CD4-positive, alpha-beta T cell treated with Interleukin-4 for 1 hour (primary cell): Measurements from ENCODE around the gene RC3H2.
"Not testable (repeated sequence)": the region's sequence is repeated elsewhere in the genome, so short reads cannot be mapped to it uniquely, and the experiment has no call there.

Source experiments
- DNase-seq, 2 donors: peaks; one replicate each; pipeline ENCODE4 v3.0.0-alpha.2; 2020 to 2022

The RC3H2 gene

DNA sequence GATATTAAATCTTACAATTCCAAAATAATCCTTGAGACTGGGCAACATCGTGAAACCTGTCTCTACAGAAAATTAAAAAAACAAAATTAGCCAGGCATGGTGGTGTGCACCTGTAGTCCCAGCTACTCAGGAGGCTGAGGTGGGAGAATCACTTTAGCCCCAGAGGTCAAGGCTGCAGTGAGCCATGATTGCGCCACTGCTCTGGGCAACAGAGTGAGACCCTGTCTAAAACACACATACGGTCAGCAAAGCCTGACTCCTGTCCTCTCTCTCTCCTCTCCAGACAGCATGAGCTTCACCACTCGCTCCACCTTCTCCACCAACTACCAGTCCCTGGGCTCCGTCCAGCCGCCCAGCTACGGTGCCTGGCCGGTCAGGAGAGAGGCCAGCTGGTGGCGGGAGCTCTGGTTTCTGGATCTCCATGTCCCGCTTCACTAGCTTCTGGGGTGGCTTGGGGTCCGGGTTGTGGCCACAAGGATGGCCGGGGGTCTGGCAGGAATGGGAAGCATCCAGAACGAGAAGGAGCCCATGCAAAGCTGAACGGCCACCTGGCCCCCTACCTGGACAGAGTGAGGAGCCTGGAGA, 67.8 kb downstream of the RC3H2 start:
- no peak for DNase-seq

DNA sequence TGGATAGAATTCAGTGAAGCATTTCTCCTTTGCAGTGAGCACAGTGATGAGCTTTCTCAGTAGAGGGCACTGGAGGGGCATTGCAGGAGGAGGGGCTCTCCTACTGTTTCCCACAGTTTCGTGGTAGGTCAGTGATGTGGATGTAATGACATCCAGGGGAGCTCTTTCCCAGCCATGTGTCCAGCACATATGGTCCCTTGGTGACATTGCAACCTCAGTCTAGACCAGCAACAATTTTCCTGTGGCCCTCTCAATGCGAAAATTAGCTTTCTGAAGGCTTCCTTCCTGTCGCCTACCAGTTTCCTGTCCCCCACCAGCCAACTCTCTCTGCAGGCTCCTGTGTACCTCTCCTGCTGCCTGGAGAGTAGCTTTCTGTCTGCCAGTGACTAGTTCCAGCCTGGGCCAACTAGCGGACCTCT, 69.8 kb downstream of the RC3H2 start:
- DNase-seq, result no peak

DNA sequence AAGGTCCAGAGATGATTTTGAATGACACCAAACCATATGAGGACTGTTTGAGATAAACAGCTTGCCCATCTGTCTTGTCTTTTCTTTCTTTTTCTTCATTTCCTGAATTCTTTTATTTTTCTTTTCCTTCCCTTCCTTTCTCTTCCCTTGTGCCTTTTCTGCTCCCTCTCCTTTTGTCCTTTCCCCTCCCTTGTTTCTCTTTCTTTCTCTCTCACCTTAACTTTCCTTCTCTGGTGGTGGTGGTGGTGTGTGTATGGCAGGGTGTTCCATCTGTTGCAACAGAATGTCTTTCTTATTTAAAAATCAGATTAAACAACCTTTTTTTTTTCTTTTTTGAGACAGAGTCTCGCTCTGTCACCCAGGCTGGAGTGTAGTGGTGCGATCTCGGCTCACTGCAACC, 73.0 kb downstream of the RC3H2 start:
- DNase-seq, result no peak

DNA sequence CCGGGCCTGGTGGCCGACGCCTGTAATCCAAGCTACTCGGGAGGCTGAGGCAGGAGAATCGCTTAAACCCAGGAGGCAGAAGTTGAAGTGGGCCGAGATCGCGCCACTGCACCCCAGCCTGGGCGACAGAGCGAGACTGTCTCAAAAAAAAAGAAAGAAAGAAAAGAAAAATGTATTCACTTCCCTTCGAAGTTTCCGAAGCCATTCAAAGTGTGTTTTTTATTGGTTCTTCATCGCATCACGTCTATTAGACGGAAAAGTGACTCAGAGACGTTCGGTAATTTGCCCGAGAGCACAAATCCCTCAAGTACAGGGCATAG, 76.2 kb downstream of the RC3H2 start:
- DNase-seq, result not testable (repeated sequence)

DNA sequence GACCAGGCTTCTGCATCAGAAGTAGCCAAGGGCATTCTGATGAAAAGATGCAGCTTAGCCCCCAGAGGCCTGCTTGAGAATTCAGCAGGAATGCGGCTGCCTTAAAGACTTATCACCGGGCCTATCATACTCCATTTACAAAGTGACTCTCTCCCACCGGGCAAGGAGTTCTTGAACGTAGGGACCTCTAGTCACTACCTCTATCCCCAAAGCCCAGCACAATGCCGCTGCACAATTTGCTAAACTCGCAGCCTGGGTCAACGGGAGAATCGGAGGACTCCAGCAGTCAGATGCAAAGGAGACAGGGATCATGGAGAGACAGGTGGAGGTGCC, 77.4 kb downstream of the RC3H2 start:
- no peak for DNase-seq

DNA sequence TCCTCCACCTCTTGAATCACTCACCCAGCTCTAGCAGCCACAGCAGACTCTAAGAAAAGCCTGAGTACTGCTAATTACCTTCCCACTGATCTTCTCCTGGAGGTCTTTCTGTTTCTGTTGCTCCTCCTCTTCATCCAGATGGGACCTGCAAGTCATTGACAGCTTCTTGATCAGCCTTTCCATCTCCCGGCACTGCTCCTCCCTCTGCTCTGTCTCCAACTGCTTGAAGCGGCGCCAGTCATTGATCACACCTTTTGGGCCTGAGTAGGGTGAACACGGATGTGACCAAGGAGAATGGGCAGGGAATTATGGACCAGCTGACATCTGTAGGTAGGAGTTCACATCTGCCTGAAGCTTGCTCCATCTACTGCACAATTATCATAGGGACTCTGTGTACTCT, 82.2 kb downstream of the RC3H2 start:
- no peak for DNase-seq

DNA sequence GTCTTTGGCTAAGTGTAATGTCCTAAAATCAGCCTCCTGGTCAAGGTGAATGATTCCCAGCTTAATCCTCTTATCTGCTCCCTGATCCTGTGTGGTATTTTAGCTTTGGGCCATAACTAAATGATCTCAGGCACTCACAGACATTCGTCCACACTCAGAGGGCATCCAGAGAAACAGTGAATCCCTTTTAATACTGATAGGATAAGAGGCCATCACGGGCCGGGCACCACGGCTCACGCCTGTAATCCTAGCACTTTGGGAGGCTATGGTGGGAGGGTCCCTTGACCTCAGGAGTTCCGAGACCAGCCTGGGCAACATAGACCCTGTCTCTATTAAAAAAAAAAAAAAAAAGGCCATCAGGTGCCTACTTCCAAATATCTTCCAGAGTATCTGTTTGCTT, 83.1 kb downstream of the RC3H2 start:
- no peak for DNase-seq

DNA sequence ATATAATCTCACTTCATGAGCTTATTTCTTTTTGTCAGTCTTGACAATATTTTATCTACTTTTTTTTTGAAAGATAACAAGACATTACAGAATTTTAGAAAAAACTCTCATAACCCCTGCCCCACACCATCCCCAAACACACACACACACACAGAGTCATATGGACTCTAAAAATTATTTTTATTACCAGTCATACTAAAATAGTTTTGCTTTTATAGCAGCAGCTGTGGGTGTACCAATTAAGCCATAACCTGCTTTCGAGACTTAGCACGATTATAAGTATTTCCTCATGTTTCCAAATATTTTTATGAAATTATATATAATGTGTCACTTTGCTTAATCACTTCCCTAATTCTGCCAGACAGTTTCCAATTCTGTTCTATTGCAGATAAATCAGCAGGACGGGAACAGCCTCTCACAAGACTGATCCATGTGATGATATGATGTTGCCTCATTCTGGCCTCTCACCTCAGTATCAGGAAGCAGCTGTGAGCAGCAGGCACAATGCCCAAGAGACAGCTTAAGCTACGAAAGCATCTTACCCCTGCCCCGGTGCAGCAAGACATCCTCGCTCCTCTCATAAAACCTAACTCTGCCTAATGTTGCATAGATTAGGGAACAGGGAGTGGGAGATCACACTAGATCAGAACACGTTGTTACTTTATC, 83.7 kb downstream of the RC3H2 start:
- DNase-seq, result no peak

DNA sequence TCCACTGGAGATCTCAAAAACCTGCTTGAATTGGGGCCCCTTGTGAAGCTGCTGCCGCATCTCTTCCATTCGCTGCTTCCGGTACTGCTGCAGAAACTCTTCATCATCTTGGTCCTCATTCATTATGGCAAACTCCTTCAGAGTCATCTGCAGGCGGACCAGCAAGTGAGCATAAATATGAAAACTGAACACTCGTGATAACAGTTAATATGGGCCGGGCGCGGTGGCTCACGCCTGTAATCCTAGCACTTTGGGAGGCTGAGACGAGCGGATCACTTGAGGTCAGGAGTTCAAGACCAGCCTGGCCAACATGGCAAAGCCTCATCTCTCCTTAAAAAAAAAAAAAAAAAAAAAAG, 84.7 kb downstream of the RC3H2 start:
- DNase-seq, result no peak

DNA sequence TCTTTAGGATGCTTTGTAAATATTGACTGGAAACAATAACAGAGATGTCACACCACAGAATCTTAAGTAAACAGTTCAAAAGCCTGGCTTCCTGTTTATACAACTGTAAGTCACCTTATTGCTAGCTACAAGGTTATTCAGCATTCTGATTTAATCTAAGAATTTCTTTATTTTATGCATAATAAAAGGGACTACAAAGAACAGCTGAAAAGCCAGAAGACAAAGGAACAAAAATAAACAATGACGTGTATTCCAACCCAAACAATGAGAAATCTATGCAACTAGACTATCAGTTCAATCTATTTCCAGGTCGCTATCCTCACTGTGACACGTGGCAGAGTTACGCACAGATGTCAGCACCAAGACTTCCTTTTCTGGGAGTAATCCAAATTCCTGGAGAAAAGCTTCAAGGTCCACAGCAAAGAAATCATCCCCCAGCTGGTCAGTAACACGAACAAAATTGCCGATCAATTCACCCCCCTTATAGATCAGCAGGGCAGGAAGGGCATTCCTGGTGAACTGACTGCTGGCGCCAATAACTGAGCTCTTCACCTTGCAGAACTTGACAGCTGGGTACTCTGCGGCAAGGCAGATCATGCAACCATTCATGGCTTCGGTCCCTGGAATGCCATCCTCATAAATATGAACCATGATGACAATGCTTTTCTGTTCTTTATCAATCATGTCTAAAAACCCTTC, 85.2 kb downstream of the RC3H2 start:
- DNase-seq, result no peak

DNA sequence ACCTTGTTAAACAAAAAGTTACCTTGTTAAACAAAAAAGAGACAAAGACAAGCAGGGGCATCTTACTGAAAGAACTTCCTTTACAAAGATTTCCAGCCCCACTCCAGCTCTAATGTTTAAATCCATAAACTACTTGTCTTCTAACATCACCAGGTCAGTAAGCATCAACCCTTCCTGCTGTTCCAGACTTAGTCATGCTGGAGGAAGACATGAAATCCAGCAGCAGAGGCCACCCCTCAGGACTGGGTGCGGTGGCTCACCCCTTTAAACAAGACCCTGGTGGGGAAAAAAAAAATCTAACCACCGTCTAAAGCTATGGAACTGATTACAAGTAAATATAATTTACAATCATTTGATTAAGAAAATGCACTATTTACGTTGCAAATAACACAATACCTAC, 85.8 kb downstream of the RC3H2 start:
- DNase-seq, result no peak

DNA sequence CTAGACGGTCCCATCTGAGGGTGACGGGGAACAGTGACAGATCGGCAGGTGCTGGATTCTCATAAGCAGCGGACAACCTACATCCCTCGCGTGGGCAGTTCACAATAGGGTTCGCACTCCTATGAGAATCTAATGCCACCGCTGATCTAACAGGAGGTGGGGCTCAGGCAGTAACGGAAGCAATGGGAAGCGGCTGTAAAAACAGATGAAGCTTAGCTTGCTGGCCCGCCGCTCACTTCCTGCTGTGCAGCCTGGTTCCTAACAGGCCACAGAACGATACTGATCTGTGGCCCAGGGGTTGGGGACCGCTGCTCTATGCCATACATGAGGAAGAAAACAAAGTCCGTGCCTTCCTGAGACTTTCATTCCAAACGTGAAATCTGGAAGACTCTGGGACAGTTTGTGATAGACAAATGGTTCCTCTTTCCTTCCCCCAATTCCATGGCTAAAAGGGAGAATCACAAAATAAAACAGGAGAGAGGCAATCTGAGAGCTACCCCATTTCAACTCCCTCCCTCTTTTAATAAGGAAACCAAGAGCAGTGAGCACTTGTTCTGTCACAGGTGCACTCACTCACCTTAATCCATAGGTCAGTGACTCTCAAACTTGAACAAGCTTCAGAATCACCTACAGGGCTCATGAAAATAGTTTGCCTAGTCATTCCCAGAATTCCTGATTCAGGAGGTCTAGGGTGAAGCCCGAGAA, 88.8 kb downstream of the RC3H2 start:
- peak; percentile 43 to 50 for DNase-seq

DNA sequence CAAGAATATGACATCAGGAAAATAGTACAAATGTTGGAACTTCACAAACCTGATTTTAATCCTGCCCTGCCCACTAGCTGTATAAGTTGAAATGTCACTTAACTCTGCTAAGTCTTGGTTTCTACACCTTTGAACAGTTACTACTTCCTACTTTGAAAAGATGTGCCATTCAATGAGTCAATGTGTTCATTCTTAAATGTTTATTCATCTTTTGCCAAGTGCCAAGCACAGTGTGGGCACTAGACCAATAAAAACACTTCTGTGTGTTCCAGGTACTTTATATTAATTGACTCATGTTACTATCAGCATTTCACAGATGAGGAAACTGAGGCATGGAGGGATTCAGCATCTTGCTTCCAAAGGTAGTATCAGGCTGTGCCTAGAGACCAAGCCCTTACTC, 89.6 kb downstream of the RC3H2 start:
- no peak for DNase-seq

DNA sequence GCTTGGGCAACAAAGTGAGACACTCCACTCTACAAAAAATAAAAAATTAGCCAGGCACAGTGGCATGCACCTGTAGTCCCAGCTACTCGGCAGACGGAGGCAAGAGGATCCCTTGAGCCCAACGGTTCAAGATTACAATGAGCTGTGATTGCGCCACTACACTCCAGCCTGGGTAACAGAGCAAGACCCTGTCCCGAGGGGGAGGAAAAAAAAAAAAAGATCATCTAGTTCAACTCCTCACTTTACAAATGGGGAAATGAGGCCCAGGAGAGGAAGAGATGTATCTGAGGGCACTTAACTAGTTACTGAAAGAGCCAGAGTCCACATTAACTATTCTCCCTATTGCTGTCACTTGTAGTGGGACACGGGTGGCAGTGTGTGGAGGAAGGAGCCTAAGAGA, 90.6 kb downstream of the RC3H2 start:
- DNase-seq, result no peak

DNA sequence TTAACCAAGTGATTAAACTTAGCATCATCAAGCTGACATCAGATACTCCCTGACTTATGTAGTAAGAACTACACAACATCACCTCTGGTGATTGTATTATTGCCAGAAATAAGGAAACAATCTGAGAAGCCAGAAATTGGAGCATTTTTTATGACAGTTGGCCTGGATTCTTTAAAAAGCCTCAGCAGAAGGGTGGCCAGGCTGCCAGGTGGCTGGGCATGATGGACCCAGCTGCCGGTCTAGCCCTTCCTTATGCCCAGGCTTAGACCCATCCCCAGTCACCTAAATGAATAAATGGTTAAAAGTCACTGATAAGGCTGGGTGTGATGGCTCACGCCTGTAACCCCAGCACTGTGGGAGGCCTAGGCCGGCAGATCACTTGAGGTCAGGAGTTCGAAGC, 92.4 kb downstream of the RC3H2 start:
- no peak for DNase-seq

DNA sequence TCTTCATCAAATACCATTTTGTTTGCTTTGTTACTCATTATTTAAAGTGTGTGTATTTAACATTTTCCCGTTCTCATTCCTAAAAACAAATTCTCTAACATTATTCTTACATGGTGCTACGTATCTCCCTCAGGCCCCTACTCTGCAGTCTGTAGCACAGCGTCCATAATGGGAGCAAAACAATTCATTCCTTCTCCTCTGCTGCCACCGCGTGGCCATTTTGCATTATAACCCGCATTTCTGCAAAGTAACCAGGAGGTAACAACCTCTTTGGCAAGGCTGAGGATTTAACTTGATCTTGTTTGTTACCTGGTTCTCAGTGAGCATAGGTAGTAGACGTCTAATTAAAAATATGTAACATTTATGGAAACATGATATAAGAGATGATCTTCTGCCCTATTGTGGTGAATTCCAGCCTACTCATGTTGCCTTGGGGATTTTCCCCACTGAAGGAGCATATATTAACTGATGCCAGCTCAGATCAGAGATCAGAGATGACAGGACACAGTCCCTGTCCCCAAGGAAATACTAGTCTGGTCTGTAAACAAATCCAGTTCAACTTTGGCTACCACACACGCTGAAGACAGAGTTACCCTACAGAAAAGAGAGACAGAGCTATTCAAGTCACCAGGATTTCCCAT, 94.7 kb downstream of the RC3H2 start:
- peak; percentile 78 to 80 for DNase-seq

DNA sequence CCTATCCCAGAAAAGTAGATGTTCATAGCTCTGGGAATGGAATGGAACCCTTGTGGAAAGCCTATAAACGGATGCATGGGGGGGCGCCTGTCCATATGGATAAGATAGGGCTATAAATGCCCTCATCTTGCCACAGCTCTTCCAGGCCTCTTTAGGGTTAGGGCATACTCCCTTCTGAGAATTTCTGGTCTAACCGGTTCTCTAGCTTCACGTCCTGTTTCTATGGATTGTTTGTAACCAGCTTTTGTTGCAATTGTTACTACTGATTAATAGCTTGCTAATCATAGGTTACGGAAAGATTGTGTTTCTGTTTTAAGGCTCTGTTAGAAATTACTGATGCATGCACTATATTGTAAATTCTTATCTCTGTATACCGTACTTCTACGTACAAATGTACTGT, 95.9 kb downstream of the RC3H2 start:
- DNase-seq, result not testable (repeated sequence)

DNA sequence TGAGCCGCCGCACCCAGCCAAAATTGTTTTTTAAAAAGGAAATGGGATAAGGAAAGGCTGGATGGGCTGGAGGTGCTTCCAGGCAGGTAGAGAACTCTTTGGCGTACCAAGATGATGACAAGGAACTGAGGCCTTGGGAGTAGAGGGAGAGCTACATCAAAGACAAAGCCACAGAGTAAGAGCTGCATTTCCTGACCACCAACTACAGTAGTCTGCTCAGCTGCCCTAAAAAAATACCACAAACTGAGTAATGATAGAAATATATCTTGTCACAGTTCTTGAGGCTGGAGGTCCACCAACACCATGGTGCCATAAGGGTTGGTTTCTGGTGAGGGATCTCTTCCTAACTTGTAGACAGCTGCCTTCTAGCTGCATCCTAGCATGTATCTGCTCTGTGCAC, 97.0 kb downstream of the RC3H2 start:
- DNase-seq, result no peak

DNA sequence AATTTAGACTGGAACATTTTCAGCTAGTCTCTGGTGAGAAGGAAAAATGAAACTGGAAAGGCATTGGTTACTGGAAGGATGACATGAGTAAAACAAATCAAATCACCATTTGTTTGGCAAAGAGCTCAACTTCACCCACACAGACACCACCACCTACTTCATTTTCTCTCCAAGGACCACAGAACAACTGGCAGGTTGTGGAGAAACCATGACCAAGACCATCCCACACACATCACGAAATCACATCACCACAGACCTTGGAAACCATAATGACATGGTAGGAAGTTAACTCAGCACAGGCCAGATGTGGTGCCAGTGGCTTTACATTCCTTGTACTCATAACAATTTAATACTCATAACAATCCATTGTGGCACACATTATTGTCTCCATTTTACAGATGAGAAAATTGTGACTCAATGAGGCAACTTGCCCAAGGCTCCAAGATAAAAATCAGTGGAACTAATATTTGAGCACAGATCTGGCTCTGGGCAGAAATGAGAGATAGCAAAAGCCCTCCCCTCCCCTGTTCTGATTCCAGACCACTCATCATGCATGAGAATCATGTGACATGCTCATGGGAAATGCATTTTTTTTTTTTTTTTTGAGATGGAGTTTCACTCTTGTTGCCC, 97.8 kb downstream of the RC3H2 start:
- DNase-seq, result no peak

DNA sequence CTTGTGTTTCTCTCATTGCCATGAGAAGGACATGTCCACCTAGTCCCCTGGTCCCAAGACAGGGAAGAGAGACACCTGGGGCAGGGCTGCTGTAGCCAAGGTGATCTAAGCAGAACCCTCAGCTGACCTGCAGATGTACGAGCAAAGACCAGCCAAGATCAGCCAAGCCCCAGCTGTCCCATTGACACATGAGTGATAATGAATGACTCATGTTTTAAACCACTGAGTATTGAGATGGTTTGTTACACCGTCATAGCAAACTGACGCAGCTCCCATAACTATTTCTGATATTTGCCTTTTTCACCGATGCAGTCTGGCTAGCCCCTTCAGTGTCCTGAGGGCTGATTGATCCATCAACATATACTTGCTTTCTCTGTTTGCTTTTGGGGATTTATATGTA, 98.5 kb downstream of the RC3H2 start:
- DNase-seq, result no peak

DNA sequence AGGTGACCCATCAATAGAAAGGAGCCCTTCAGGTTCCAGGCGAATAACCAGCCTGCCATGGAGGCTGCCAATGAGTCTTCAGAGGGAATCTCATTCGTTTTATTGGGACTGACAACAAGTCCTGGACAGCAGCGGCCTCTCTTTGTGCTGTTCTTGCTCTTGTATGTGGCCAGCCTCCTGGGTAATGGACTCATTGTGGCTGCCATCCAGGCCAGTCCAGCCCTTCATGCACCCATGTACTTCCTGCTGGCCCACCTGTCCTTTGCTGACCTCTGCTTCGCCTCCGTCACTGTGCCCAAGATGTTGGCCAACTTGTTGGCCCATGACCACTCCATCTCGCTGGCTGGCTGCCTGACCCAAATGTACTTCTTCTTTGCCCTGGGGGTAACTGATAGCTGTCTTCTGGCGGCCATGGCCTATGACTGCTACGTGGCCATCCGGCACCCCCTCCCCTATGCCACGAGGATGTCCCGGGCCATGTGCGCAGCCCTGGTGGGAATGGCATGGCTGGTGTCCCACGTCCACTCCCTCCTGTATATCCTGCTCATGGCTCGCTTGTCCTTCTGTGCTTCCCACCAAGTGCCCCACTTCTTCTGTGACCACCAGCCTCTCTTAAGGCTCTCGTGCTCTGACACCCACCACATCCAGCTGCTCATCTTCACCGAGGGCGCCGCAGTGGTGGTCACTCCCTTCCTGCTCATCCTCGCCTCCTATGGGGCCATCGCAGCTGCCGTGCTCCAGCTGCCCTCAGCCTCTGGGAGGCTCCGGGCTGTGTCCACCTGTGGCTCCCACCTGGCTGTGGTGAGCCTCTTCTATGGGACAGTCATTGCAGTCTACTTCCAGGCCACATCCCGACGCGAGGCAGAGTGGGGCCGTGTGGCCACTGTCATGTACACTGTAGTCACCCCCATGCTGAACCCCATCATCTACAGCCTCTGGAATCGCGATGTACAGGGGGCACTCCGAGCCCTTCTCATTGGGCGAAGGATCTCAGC, 104.8 kb downstream of the RC3H2 start, which contains the start of gene OR1K1:
TSS of gene OR1K1 (plus strand) at position 58 of the 995 bp plus-strand sequence. CDS start at position 58, 0 bp downstream.
- DNase-seq, result no peak
